ENCODE data around the gene SYNGR3. TPM values are rescaled to one million over a fixed set of nuclear protein-coding genes. Genes with fewer than 3 reads are reported as not detected.

SYNGR3 gene
- total RNA-seq, 1 experiment from 2014 or later: 11.9 TPM

GRCh38 chr16:1976216-1976520 lies 13.6 kb upstream of the SYNGR3 start:
- no peaks in the 10 kb centered on the region for H3K9me3 ChIP-seq (ENCODE audit: control insufficient read depth, low read depth, low read length)
- no peak overlapping the region for H2BK120ac ChIP-seq (ENCODE audit: low read depth, low read length, poor library complexity, severe bottlenecking)
- no peak overlapping the region; a peak in 1 of 7 replicates for H3K27ac Mint-ChIP-seq
- H4K5ac ChIP-seq (ENCODE audit: insufficient read length, low read depth, low read length): no peak overlapping the region
- no peaks in the 10 kb centered on the region for H3K9me3 Mint-ChIP-seq
- peaks cover 17% of the 10 kb centered on the region for H3K23me2 ChIP-seq (ENCODE audit: insufficient read length, low read depth, low read length, poor library complexity, severe bottlenecking)
- H2BK20ac ChIP-seq (ENCODE audit: low read depth, low read length, poor library complexity, severe bottlenecking): no peak overlapping the region
- no peaks in the 10 kb centered on the region for H4K20me1 ChIP-seq (ENCODE audit: control insufficient read depth, insufficient read depth, insufficient read length)
- H2BK5ac ChIP-seq (ENCODE audit: insufficient read length, low read length): no peak overlapping the region
- H4K8ac ChIP-seq (replicated peaks; ENCODE audit: insufficient read length, low read depth, low read length): no peak overlapping the region
- no peak overlapping the region for H3K9ac ChIP-seq (ENCODE audit: extremely low read depth, insufficient read length, low read length)
- H2BK15ac ChIP-seq (ENCODE audit: low read depth, low read length): no peak overlapping the region
- H4K91ac ChIP-seq (ENCODE audit: insufficient read length, low read depth, low read length): no peak overlapping the region
- no peak overlapping the region for H2AFZ ChIP-seq (ENCODE audit: low read length)
- DNase-seq: no peak
- H3K36me3 Mint-ChIP-seq (ENCODE audit: insufficient read depth in 1 of 3, low read depth in 3 of 3): peaks cover 10 to 27% (median 25%) of the 10 kb centered on the region in 3 experiments
- H3T11ph ChIP-seq (ENCODE audit: low read length): no peak overlapping the region
- no peak overlapping the region for H3K23ac ChIP-seq (ENCODE audit: insufficient read length, low read depth, low read length)
- H3K27me3 Mint-ChIP-seq (ENCODE audit: low read depth): peaks cover 19% of the 10 kb centered on the region
- H3K4me3 Mint-ChIP-seq: no peak overlapping the region
- H3K79me1 ChIP-seq (ENCODE audit: insufficient read depth, low read depth, low read length, poor library complexity, severe bottlenecking): peaks cover 5% of the 10 kb centered on the region
- no peak overlapping the region for H2BK12ac ChIP-seq (ENCODE audit: insufficient read length, low read depth, low read length)
- no CpG with 5 or more reads among the region's 8 CpGs for WGBS (ENCODE audit: extremely low coverage, insufficient read length, low lambda C conversion rate)
- H3K18ac ChIP-seq (ENCODE audit: insufficient read length, low read depth, low read length): no peak overlapping the region
- H3K56ac ChIP-seq (ENCODE audit: insufficient read length, low read depth, low read length): no peak overlapping the region
- H3K4ac ChIP-seq (ENCODE audit: low read depth, low read length): no peak overlapping the region
- H3K79me2 ChIP-seq (ENCODE audit: insufficient read depth, low read length): peaks cover 6% of the 10 kb centered on the region; the same call in 1 of the 2 replicates
- no peak overlapping the region for H3K27ac ChIP-seq (ENCODE audit: insufficient read length, low read depth, low read length)
- no peak overlapping the region for H2AK5ac ChIP-seq (ENCODE audit: insufficient read length, low read length)
- TF ChIP-seq CTCF (conservative IDR thresholded peaks at IDR 0.05): no peak
- no peak overlapping the region for H3K4me2 ChIP-seq (ENCODE audit: insufficient read depth, insufficient read length, low read length)
- H3K4me1 ChIP-seq (ENCODE audit: insufficient read depth, low read length): no peaks in the 10 kb centered on the region
- H3K14ac ChIP-seq (ENCODE audit: insufficient read depth, low read length): no peak overlapping the region
- peaks cover 6% of the 10 kb centered on the region; the same call in 1 of the 2 replicates for H3K27me3 ChIP-seq (ENCODE audit: insufficient read depth, low read length)
- peaks cover 8 to 15% of the 10 kb centered on the region in 2 experiments for H3K4me1 Mint-ChIP-seq
